Activated T-helper 1 cell treated with anti-CD3 and anti-CD28 coated beads, Interleukin-12 subunit alpha, Interleukin-12 subunit beta, Interleukin-2, Interleukin-4 antibody, amounts not matched to agents 30 ng/mL and 10 ng/mL and 1 ng/mL, durations not matched to agents 14 hours and 24 hours and 36 hours (primary cell): ENCODE results near the gene CREB5. TPM values are rescaled to one million over a fixed set of nuclear protein-coding genes. Genes with fewer than 3 reads are reported as not detected.
"Not testable (repeated sequence)": the region's sequence is repeated elsewhere in the genome, so short reads cannot be mapped to it uniquely, and the experiment has no call there.

Source experiments
- DNase-seq: peaks from one replicate; pipeline ENCODE4 v3.0.0; 2021; ENCODE audit warnings: low spot score
- H3K27ac Mint-ChIP-seq: one replicate; pipeline ENCODE4 v1.8.0; 2021; ENCODE audit warnings: mild to moderate bottlenecking, mixed read lengths
- H3K27me3 Mint-ChIP-seq: one replicate; pipeline ENCODE4 v1.8.0; 2022; ENCODE audit warnings: mild to moderate bottlenecking, moderate library complexity, mixed read lengths; ENCODE audit not compliant: insufficient read depth
- H3K36me3 Mint-ChIP-seq: one replicate; pipeline ENCODE4 v1.8.0; 2021; ENCODE audit warnings: low read depth, mixed read lengths
- H3K4me1 Mint-ChIP-seq: one replicate; pipeline ENCODE4 v1.8.0; 2021; ENCODE audit warnings: low read depth, mixed read lengths
- H3K4me3 Mint-ChIP-seq: one replicate; pipeline ENCODE4 v1.8.0; 2021; ENCODE audit warnings: mild to moderate bottlenecking, moderate library complexity, mixed read lengths
- H3K9me3 Mint-ChIP-seq: one replicate; pipeline ENCODE4 v1.8.0; 2021; ENCODE audit warnings: mixed read lengths
- intact Hi-C: fragments of 100-400 bp; cut with micrococcal nuclease; formaldehyde crosslinking; loops from one replicate; pipeline ENCODE4 v1.15.1; 2024
- total RNA-seq: library from RNA; stranded (reverse); gene quantifications from 2 replicates; pipeline ENCODE4 v1.2.3, GENCODE V29; 2022

The CREB5 gene
- total RNA-seq, 1 donor from 2014 or later, result not detected

- intact Hi-C loops, result no loop called here
- no peak overlapping the region for H3K27ac Mint-ChIP-seq
- H3K36me3 Mint-ChIP-seq, result no peaks in the 10 kb centered on the region
- H3K4me3 Mint-ChIP-seq, result no peak overlapping the region
- H3K4me1 Mint-ChIP-seq, result no peaks in the 10 kb centered on the region
- DNase-seq, result no peak
- H3K9me3 Mint-ChIP-seq, result no peaks in the 10 kb centered on the region
- H3K27me3 Mint-ChIP-seq, result peaks cover 3% of the 10 kb centered on the region
These were observed 184.1 kb downstream of the CREB5 start for GRCh38 chr7:28596245-28596935.

GRCh38 chr7:28597284-28597683 lies 185.0 kb downstream of the CREB5 start:
- no peaks in the 10 kb centered on the region for H3K4me1 Mint-ChIP-seq
- no peaks in the 10 kb centered on the region for H3K36me3 Mint-ChIP-seq
- no peak overlapping the region for H3K27ac Mint-ChIP-seq
- no peak overlapping the region for H3K4me3 Mint-ChIP-seq
- no peak for DNase-seq
- peaks cover 3% of the 10 kb centered on the region for H3K27me3 Mint-ChIP-seq
- H3K9me3 Mint-ChIP-seq, result no peaks in the 10 kb centered on the region
- intact Hi-C loops, result no loop called here

- H3K36me3 Mint-ChIP-seq, H3K27me3 Mint-ChIP-seq, H3K27ac Mint-ChIP-seq, intact Hi-C loops, H3K9me3 Mint-ChIP-seq, DNase-seq, H3K4me3 Mint-ChIP-seq, H3K4me1 Mint-ChIP-seq: not testable (repeated sequence)
These were observed 185.7 kb downstream of the CREB5 start for GRCh38 chr7:28598037-28598436.

- DNase-seq, result no peak
- H3K4me3 Mint-ChIP-seq, result no peak overlapping the region
- intact Hi-C loops, result no loop called here
- peaks cover 3% of the 10 kb centered on the region for H3K27me3 Mint-ChIP-seq
- H3K36me3 Mint-ChIP-seq, result no peaks in the 10 kb centered on the region
- H3K9me3 Mint-ChIP-seq, result no peaks in the 10 kb centered on the region
- H3K4me1 Mint-ChIP-seq, result no peaks in the 10 kb centered on the region
- H3K27ac Mint-ChIP-seq, result no peak overlapping the region
These were observed 186.3 kb downstream of the CREB5 start for GRCh38 chr7:28598586-28598985.

- intact Hi-C loops, result no loop called here
- Mint-ChIP-seq H3K27me3 (no peaks in the 10 kb centered on the region), H3K4me3 (no peak overlapping the region), H3K4me1 (no peaks in the 10 kb centered on the region), H3K27ac (no peak overlapping the region), H3K36me3 (no peaks in the 10 kb centered on the region), H3K9me3 (no peaks in the 10 kb centered on the region)
- no peak for DNase-seq
These were observed 187.1 kb downstream of the CREB5 start for GRCh38 chr7:28599411-28599810.

- no peaks in the 10 kb centered on the region for H3K9me3 Mint-ChIP-seq
- H3K27me3 Mint-ChIP-seq, result peaks cover 5% of the 10 kb centered on the region
- intact Hi-C loops, result no loop called here
- no peaks in the 10 kb centered on the region for H3K36me3 Mint-ChIP-seq
- no peaks in the 10 kb centered on the region for H3K4me1 Mint-ChIP-seq
- no peak for DNase-seq
- no peak overlapping the region for H3K4me3 Mint-ChIP-seq
- H3K27ac Mint-ChIP-seq, result no peak overlapping the region
These were observed 190.0 kb downstream of the CREB5 start for GRCh38 chr7:28602282-28602681.

DNA sequence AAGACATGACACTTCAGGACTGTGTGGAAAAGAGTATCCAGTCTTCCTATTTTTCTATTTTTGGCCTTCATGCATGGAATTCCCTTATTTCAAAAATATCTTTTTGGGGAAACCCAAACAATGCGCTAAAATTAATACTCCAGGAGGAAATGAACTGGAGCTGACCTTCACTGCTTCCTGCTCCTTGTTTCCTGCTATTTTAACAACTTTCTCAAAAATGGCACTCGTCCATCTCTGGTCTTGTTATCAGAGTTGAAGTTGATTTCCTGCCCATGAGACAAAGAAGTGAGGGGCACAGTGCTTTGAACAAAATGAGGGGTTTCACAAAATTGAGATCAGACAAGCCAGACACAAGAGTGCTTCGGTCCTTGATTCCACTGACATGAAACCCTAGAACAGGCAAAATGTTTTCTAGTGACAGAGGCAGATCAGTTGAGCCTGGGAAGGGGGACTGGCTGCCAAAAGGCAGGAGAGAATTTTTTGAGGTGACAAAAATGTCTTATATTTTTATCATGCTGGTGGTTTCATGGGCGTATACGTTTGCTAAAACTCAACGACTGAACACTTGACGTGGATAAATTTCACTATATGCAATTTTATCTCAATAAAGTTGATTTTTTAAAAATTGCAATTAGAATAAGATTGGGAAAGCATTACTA lies 193.2 kb downstream of the CREB5 start:
- intact Hi-C loops, result no loop called here
- Mint-ChIP-seq H3K27me3 (peaks cover 5% of the 10 kb centered on the region), H3K4me3 (no peak overlapping the region), H3K36me3 (no peaks in the 10 kb centered on the region), H3K27ac (no peak overlapping the region), H3K4me1 (no peaks in the 10 kb centered on the region), H3K9me3 (no peaks in the 10 kb centered on the region)
- DNase-seq, result no peak

GRCh38 chr7:28606421-28606820 lies 194.1 kb downstream of the CREB5 start:
- Mint-ChIP-seq H3K27ac (no peak overlapping the region), H3K4me1 (no peaks in the 10 kb centered on the region), H3K9me3 (no peaks in the 10 kb centered on the region), H3K4me3 (no peak overlapping the region), H3K27me3 (peaks cover 5% of the 10 kb centered on the region), H3K36me3 (no peaks in the 10 kb centered on the region)
- no peak for DNase-seq
- intact Hi-C loops, result no loop called here

DNA sequence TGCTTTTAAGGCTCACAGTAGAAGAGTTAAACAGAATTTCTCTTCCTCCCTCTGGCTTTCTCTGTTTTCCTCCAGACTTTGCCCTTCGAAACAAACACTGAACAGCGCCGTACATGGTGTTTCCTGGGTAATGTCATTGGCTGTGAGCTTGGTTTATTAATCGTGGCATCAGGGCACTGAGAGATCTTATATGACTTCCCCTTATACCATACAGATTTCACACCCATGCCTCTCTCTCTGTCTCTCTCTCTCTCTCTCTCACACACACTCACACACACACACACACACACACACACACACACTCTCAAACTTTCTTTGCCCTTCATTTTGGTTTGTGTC lies 195.5 kb downstream of the CREB5 start:
- no peak overlapping the region for H3K4me3 Mint-ChIP-seq
- H3K36me3 Mint-ChIP-seq, result no peaks in the 10 kb centered on the region
- DNase-seq, result no peak
- no peak overlapping the region for H3K27ac Mint-ChIP-seq
- no peaks in the 10 kb centered on the region for H3K9me3 Mint-ChIP-seq
- H3K27me3 Mint-ChIP-seq, result peaks cover 5% of the 10 kb centered on the region
- intact Hi-C loops, result no loop called here
- H3K4me1 Mint-ChIP-seq, result no peaks in the 10 kb centered on the region

DNA sequence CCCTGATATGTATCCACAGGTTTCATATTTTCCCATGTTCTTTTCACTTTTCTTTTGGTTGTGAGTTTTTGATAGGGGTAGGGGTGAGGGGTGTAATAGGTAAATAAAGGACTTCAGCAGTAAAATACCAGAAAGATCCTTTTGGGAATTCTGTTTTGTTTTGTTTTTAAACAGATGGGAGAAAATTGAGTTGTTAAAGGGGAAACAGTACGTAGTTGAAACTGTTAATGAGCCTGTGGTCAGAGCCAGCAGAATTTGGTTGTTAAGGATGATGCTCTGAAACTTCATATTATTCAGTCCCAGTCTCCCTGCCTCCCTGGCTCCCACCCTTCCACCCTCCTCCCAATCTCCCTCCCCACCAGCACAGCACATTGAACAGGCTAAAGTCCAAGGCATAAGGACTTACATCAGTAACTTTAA lies 195.9 kb downstream of the CREB5 start:
- intact Hi-C loops, result no loop called here
- no peak overlapping the region for H3K27ac Mint-ChIP-seq
- no peaks in the 10 kb centered on the region for H3K36me3 Mint-ChIP-seq
- no peak for DNase-seq
- H3K4me3 Mint-ChIP-seq, result no peak overlapping the region
- H3K27me3 Mint-ChIP-seq, result peaks cover 5% of the 10 kb centered on the region
- no peaks in the 10 kb centered on the region for H3K9me3 Mint-ChIP-seq
- H3K4me1 Mint-ChIP-seq, result no peaks in the 10 kb centered on the region

DNA sequence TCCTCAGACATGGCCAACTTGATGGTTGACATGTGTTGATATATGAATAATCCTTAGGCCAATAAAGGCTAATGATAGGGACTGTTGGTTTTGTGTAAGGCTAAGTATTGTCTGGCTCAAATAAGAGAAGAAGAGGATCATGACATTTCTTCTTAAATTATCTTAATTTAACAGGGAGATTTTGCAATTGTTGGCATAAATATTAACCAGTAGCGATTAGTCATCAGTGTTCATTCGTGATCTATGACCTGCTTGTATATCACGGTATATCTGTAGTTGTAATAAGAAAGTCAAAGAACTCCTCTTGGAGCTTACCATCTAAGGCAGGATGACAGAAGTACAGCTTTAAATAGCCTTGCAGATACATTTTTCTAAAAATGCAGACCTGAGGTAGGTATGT lies 196.4 kb downstream of the CREB5 start:
- H3K9me3 Mint-ChIP-seq, result no peaks in the 10 kb centered on the region
- H3K27ac Mint-ChIP-seq, result no peak overlapping the region
- intact Hi-C loops, result no loop called here
- H3K4me3 Mint-ChIP-seq, result no peak overlapping the region
- no peaks in the 10 kb centered on the region for H3K4me1 Mint-ChIP-seq
- H3K27me3 Mint-ChIP-seq, result peaks cover 5% of the 10 kb centered on the region
- H3K36me3 Mint-ChIP-seq, result no peaks in the 10 kb centered on the region
- DNase-seq, result no peak

- intact Hi-C loops, result no loop called here
- DNase-seq, result no peak
- Mint-ChIP-seq H3K4me3 (no peak overlapping the region), H3K27ac (no peak overlapping the region), H3K9me3 (no peaks in the 10 kb centered on the region), H3K4me1 (no peaks in the 10 kb centered on the region), H3K36me3 (no peaks in the 10 kb centered on the region), H3K27me3 (peaks cover 5% of the 10 kb centered on the region)
These were observed 197.3 kb downstream of the CREB5 start for GRCh38 chr7:28609608-28610007.

- H3K4me1 Mint-ChIP-seq, H3K4me3 Mint-ChIP-seq, intact Hi-C loops, DNase-seq, H3K36me3 Mint-ChIP-seq, H3K27me3 Mint-ChIP-seq, H3K27ac Mint-ChIP-seq, H3K9me3 Mint-ChIP-seq: not testable (repeated sequence)
These were observed 199.1 kb downstream of the CREB5 start for GRCh38 chr7:28611399-28611897.
